Right atrium auricular region (tissue), 2 donors: ENCODE data around the gene PLEKHG7. TPM values are rescaled to one million over a fixed set of nuclear protein-coding genes. Genes with fewer than 3 reads are reported as not detected.

Experiments used
- DNase-seq: peaks from one replicate; pipeline ENCODE4 v3.0.0-alpha.2; 2019; ENCODE audit warnings: low spot score
- H3K27ac ChIP-seq, 2 donors: fragments of 200-600 bp; sonication (generic); 1 replicate in 1 of 2; 2 replicates in 1 of 2; pipeline ENCODE4 v1.5.1; 2016 to 2019
- H3K27me3 ChIP-seq, 2 donors: fragments of 200-600 bp; sonication (generic); one replicate each; pipeline versions ENCODE4 v1.5.1 to v1.6.0; 2017 to 2019
- H3K36me3 ChIP-seq: fragments of 200-600 bp; sonication (generic); one replicate; pipeline ENCODE4 v1.5.1; 2016
- H3K4me1 ChIP-seq, 2 donors: fragments of 200-600 bp; sonication (generic); one replicate each; pipeline versions ENCODE4 v1.5.1 to v1.6.0; 2017 to 2019
- H3K4me3 ChIP-seq, 2 donors: fragments of 200-600 bp; sonication (generic); 1 replicate in 1 of 2; 2 replicates in 1 of 2; pipeline ENCODE4 v1.5.1; 2017 to 2019; ENCODE audit warnings: mild to moderate bottlenecking in 1 of 2, moderate library complexity in 1 of 2
- H3K9me3 ChIP-seq, 2 donors: fragments of 200-600 bp; sonication (generic); one replicate each; pipeline ENCODE4 v1.5.1; 2019
- total RNA-seq, 2 donors: library from RNA; depleted of rRNA; stranded (reverse); fragments of >200 nt; gene quantifications; one replicate each; pipeline ENCODE4 v1.1.0, GENCODE V29; 2016
- TF ChIP-seq, protein P1 (sequence below), 2 donors: fragments of 200-600 bp; sonication (generic); IDR thresholded peaks; one replicate each; pipeline ENCODE4 v1.5.1; 2019; ENCODE audit warnings: antibody characterized with exemption in 2 of 2

PLEKHG7 gene
- total RNA-seq, 2 donors from 2014 or later = not detected

DNA sequence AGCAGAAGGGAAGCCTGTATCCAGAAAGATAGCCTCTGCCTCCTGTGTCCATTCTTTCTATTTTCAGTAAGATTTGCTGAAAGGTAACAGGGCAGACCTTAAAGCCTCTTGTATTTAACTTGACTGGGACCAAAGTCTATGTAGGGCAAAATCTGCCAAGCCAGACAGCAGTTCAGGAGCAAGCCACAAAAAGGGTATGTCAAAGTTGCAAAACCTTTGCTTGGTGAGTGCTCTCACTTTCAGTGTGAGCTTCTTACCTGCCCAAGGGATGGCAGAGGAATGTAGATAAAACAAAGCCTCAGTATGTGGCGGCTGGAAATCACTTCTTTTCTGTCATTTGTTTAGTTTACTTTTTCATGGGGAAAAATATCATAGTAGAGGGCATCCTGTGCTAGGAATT is 63.1 kb downstream of the PLEKHG7 start:
- H3K27ac ChIP-seq = no peak overlapping the region
- TF ChIP-seq, protein P1, sequence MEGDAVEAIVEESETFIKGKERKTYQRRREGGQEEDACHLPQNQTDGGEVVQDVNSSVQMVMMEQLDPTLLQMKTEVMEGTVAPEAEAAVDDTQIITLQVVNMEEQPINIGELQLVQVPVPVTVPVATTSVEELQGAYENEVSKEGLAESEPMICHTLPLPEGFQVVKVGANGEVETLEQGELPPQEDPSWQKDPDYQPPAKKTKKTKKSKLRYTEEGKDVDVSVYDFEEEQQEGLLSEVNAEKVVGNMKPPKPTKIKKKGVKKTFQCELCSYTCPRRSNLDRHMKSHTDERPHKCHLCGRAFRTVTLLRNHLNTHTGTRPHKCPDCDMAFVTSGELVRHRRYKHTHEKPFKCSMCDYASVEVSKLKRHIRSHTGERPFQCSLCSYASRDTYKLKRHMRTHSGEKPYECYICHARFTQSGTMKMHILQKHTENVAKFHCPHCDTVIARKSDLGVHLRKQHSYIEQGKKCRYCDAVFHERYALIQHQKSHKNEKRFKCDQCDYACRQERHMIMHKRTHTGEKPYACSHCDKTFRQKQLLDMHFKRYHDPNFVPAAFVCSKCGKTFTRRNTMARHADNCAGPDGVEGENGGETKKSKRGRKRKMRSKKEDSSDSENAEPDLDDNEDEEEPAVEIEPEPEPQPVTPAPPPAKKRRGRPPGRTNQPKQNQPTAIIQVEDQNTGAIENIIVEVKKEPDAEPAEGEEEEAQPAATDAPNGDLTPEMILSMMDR (IDR thresholded peaks at IDR 0.05) = no peak
- no peaks in the 10 kb centered on the region for H3K27me3 ChIP-seq
- H3K4me3 ChIP-seq = no peak overlapping the region
- no peak for DNase-seq
- no peaks in the 10 kb centered on the region for H3K36me3 ChIP-seq
- peaks cover 0 to 5% of the 10 kb centered on the region in 2 donors for H3K9me3 ChIP-seq
- H3K4me1 ChIP-seq = peaks cover 0 to 14% of the 10 kb centered on the region in 2 donors

DNA sequence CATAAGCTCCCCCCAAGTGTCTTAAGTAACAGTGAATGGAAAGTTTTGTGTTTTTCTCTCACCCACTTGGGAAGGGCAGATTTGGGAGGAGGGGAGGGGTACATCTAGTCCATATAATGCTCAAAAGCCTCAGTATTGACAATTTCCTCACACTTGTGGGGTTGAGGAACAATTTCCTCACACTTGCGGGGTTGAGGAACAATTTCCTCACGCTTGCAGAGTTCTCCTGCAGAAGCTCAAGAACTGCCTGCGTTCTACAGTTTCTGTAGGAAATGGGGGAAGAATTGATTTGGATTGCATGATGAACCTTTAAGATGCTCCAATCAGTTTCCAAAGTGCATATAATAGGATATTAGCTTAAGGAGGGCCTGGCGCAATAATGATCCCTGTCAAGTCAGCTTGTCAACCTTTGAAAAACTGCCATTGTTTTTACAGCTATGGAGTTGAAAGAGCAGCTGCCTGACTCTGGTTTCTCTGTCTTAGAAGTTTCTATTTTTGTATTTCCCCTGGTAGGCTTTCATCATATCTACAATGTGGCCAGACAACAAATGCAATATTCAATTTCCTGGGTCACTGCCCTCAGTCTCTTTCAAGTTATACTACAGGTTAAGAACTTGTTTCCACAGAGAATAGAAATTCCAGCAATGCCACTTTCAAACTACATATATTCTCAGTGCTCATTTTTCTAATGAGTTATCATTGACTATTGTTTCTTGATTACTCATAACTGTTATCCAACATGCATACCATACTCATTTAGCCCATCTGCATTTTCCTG is 66.5 kb downstream of the PLEKHG7 start:
- H3K27me3 ChIP-seq = no peaks in the 10 kb centered on the region
- peaks cover 0 to 14% of the 10 kb centered on the region in 2 donors for H3K4me1 ChIP-seq
- H3K4me3 ChIP-seq = no peak overlapping the region
- TF ChIP-seq, protein P1 (IDR thresholded peaks at IDR 0.05) = no peak
- no peak for DNase-seq
- H3K36me3 ChIP-seq = no peaks in the 10 kb centered on the region
- no peaks in the 10 kb centered on the region for H3K9me3 ChIP-seq
- H3K27ac ChIP-seq = peak overlapping the region; percentile 4 to 20

DNA sequence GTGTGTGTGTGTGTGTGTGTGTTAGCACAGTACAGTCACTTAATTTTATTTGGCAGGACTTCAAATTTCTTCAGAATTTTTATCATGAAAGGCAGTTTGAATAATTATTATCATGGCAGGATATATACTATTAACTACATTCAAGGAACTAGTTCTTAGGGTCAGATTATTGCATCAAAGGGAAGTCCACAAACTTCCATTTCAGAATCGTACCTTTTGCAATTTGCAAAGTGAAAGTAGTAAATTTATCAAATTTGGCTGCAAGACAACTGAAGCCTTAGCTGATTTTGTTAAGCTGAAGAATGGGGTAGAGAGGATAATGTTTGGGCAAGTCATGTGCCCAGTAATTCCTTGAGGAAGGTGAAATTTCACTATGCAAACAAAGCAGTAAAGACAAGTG is 68.2 kb downstream of the PLEKHG7 start:
- TF ChIP-seq, protein P1 (IDR thresholded peaks at IDR 0.05) = no peak
- Histone ChIP-seq H3K4me1 (peaks cover 0 to 14% of the 10 kb centered on the region in 2 donors), H3K36me3 (peaks cover 4% of the 10 kb centered on the region), H3K27me3 (no peaks in the 10 kb centered on the region), H3K4me3 (no peak overlapping the region), H3K27ac (no peak overlapping the region), H3K9me3 (no peaks in the 10 kb centered on the region)
- DNase-seq = no peak

DNA sequence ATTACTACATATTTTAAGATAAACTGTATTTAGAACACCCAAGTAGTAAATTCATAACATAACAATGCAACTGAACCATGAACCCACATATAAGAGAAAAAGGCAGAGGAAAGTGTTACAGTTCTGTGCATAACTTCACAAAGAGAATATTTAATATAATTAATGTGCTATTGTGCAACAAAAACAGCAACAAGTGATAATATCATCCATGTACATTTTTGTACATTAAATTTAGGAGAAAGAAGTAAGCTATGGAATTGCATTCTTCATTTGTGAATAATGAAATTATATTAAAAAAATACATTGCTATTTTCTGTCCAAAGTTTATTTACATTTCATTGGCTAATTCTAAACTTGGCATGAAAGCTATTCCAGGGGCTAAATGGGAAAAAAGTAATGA is 72.6 kb downstream of the PLEKHG7 start:
- H3K27ac ChIP-seq = no peak overlapping the region
- H3K36me3 ChIP-seq = peaks cover 28% of the 10 kb centered on the region
- no peak overlapping the region for H3K4me3 ChIP-seq
- TF ChIP-seq, protein P1 (IDR thresholded peaks at IDR 0.05) = no peak
- no peaks in the 10 kb centered on the region for H3K27me3 ChIP-seq
- no peaks in the 10 kb centered on the region for H3K9me3 ChIP-seq
- H3K4me1 ChIP-seq = no peaks in the 10 kb centered on the region
- no peak for DNase-seq

DNA sequence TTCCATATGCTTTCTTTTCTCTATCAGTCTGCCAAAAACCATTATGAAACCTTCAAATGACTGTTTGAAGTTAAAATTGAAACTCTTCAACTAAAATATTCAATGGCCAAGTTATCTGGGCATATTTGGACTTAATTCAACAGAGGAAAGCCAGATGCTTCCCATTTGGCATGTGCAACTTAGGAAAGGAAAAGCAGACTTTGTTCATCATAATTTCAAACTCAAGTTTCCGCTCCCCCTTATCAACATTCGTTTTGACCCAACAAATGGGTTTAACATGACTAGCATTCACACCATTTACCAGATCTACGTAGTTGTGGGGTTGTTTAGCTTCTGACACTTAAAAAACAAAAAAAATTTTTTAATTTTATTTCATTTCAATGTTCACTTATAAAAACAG is 75.7 kb downstream of the PLEKHG7 start:
- no peaks in the 10 kb centered on the region for H3K4me1 ChIP-seq
- H3K27me3 ChIP-seq = no peaks in the 10 kb centered on the region
- no peaks in the 10 kb centered on the region for H3K9me3 ChIP-seq
- no peak for DNase-seq
- TF ChIP-seq, protein P1 (IDR thresholded peaks at IDR 0.05) = no peak
- no peak overlapping the region for H3K27ac ChIP-seq
- no peak overlapping the region for H3K4me3 ChIP-seq
- H3K36me3 ChIP-seq = peaks cover 28% of the 10 kb centered on the region

DNA sequence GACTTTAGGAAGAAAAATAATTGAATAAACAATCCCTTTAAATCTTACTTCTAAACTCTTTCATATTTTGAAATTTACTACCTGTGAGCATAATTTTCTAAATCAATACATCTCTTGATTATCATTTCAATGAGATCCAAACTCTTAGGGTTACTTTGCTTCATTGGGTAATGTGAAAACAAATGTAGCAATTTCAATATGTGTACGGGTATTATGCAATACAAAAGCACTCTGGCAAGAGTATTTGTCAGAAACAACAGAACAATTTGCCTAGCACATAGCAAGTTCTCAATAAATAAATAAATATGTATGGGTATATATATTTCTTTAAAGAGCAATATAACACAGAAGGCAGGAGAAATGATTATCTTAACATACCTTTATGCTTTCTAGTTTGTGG is 77.1 kb downstream of the PLEKHG7 start:
- peaks cover 28% of the 10 kb centered on the region for H3K36me3 ChIP-seq
- no peak for DNase-seq
- H3K9me3 ChIP-seq = no peaks in the 10 kb centered on the region
- TF ChIP-seq, protein P1 (IDR thresholded peaks at IDR 0.05) = no peak
- no peak overlapping the region for H3K4me3 ChIP-seq
- no peak overlapping the region for H3K27ac ChIP-seq
- no peaks in the 10 kb centered on the region for H3K27me3 ChIP-seq
- peaks cover 0 to 10% of the 10 kb centered on the region in 2 donors for H3K4me1 ChIP-seq
